Measurements from ENCODE around the gene PHGDH.
"Not testable (repeated sequence)": the region's sequence is repeated elsewhere in the genome, so short reads cannot be mapped to it uniquely, and the experiment has no call there.

The PHGDH gene

GRCh38 chr1:119711804-119712341 is at the start of gene PHGDH:
Gene PHGDH (plus strand): TSS chr1:119711934. CDS start chr1:119712023, 89 bp downstream.
- DNase-seq: no peak

- no peak for DNase-seq
Observed at GRCh38 chr1:119662034-119662437, 49.7 kb upstream of the PHGDH start.

- no peak for DNase-seq
Observed at GRCh38 chr1:119664067-119664466, 47.7 kb upstream of the PHGDH start.

GRCh38 chr1:119667173-119667572 is 44.6 kb upstream of the PHGDH start:
- DNase-seq: no peak

- no peak for DNase-seq
Observed at GRCh38 chr1:119670898-119671297, 40.8 kb upstream of the PHGDH start.

GRCh38 chr1:119673171-119673940 is 38.4 kb upstream of the PHGDH start:
- no peak for DNase-seq

GRCh38 chr1:119674111-119674526 is 37.6 kb upstream of the PHGDH start:
- no peak for DNase-seq

- no peak for DNase-seq
Observed at GRCh38 chr1:119674835-119675289, 36.9 kb upstream of the PHGDH start.

GRCh38 chr1:119675349-119676345 is 36.1 kb upstream of the PHGDH start:
- DNase-seq: peak; percentile 18

GRCh38 chr1:119676571-119677206 is 35.0 kb upstream of the PHGDH start:
- no peak for DNase-seq

GRCh38 chr1:119679223-119679622 is 32.5 kb upstream of the PHGDH start:
- no peak for DNase-seq

- DNase-seq: no peak
Observed at GRCh38 chr1:119680193-119680592, 31.5 kb upstream of the PHGDH start.

- DNase-seq: no peak
Observed at GRCh38 chr1:119680723-119681122, 31.0 kb upstream of the PHGDH start.

- DNase-seq: no peak
Observed at GRCh38 chr1:119681560-119681959, 30.2 kb upstream of the PHGDH start.

GRCh38 chr1:119682141-119682540 is 29.6 kb upstream of the PHGDH start:
- DNase-seq: no peak

- no peak for DNase-seq
Observed at GRCh38 chr1:119683893-119684292, 27.8 kb upstream of the PHGDH start.

- DNase-seq: no peak
Observed at GRCh38 chr1:119686661-119687060, 25.1 kb upstream of the PHGDH start.

- DNase-seq: no peak
Observed at GRCh38 chr1:119687434-119688079, 24.2 kb upstream of the PHGDH start.

GRCh38 chr1:119688810-119689209 is 22.9 kb upstream of the PHGDH start:
- DNase-seq: no peak

- no peak for DNase-seq
Observed at GRCh38 chr1:119689511-119689910, 22.2 kb upstream of the PHGDH start.

GRCh38 chr1:119696863-119697262 is 14.9 kb upstream of the PHGDH start:
- not testable (repeated sequence) for DNase-seq

- DNase-seq: no peak
Observed at GRCh38 chr1:119697598-119697997, 14.1 kb upstream of the PHGDH start.
